ENCODE measurements around the gene KANTR. TPM values are rescaled to one million over a fixed set of nuclear protein-coding genes. Genes with fewer than 3 reads are reported as not detected.

KANTR gene
- total RNA-seq, 2 donors from 2014 or later, result 25.9 to 28.6 TPM

- ATAC-seq (ENCODE audit: insufficient number of reproducible peaks, low FRiP score, low read depth), result no peak
- Histone ChIP-seq H3K27ac (no peak overlapping the region), H3K27me3 (replicated peaks; ENCODE audit: insufficient read depth) (no peaks in the 10 kb centered on the region), H3K4me3 (no peak overlapping the region), H3K9me3 (no peaks in the 10 kb centered on the region), H3K36me3 (no peaks in the 10 kb centered on the region), H3K4me1 (ENCODE audit: control insufficient read depth in 1 of 2, low read depth in 2 of 2) (no peaks in the 10 kb centered on the region)
- TF ChIP-seq CTCF (IDR thresholded peaks at IDR 0.05), result no peak
- DNase-seq (ENCODE audit: low spot score), result no peak
Observed at GRCh38 chrX:53166103-53166502, 72.2 kb downstream of the KANTR start.

GRCh38 chrX:53171356-53171755, 77.4 kb downstream of the KANTR start:
- H3K4me3 ChIP-seq, result no peak overlapping the region
- no peak for ATAC-seq (ENCODE audit: insufficient number of reproducible peaks, low FRiP score, low read depth)
- H3K27me3 ChIP-seq (replicated peaks; ENCODE audit: insufficient read depth), result no peaks in the 10 kb centered on the region
- H3K9me3 ChIP-seq, result no peaks in the 10 kb centered on the region
- no peak for TF ChIP-seq CTCF (IDR thresholded peaks at IDR 0.05)
- H3K4me1 ChIP-seq (ENCODE audit: control insufficient read depth in 1 of 2, low read depth in 2 of 2), result no peaks in the 10 kb centered on the region
- DNase-seq (ENCODE audit: low spot score), result no peak
- no peak overlapping the region for H3K27ac ChIP-seq
- no peaks in the 10 kb centered on the region for H3K36me3 ChIP-seq

Other genes starting within 250 kb of the KANTR start
- gene XAGE3, start 226.1 kb upstream of the KANTR start, total RNA-seq, result not detected
- gene FAM156B, start 196.8 kb upstream of the KANTR start, total RNA-seq, result 10 to 100 TPM; 18.0 to 37.6 TPM
- gene FAM156A, start 135.6 kb upstream of the KANTR start, total RNA-seq, result 10 to 100 TPM; 44.3 to 55.7 TPM
- gene GPR173, start 45.4 kb upstream of the KANTR start, total RNA-seq, result 1 to 10 TPM; 2.3 to 2.7 TPM
- 100 to 1,000 TPM in 1 of 2 donors, 10 to 100 TPM in 1; 83.0 to 117 TPM for gene TSPYL2, start 11.8 kb upstream of the KANTR start, total RNA-seq
- 100 to 1,000 TPM in 1 of 2 donors, 10 to 100 TPM in 1; 57.4 to 101 TPM for gene KDM5C, start 131.1 kb downstream of the KANTR start, total RNA-seq
- 10 to 100 TPM; 12.2 to 21.1 TPM for gene IQSEC2, start 187.4 kb downstream of the KANTR start, total RNA-seq